MM.1S (cell line): ENCODE data around the gene XRCC5.

ENCODE experiments used
- DNase-seq: peaks from one replicate; pipeline ENCODE4 v3.0.0-alpha.2; 2015
- H2AFZ ChIP-seq: fragments of 300-600 bp; sonication (generic); 2 replicates; pipeline ENCODE4 v1.6.0; 2016; ENCODE audit warnings: antibody characterized with exemption, low read length
- H3F3A ChIP-seq: fragments of 300-600 bp; sonication (generic); 2 replicates; pipeline ENCODE4 v1.6.1; 2016; ENCODE audit warnings: mild to moderate bottlenecking, antibody characterized with exemption, low read length, moderate library complexity, mixed read lengths; ENCODE audit not compliant: insufficient read depth
- H3K27ac ChIP-seq: fragments of 300-600 bp; sonication (generic); 2 replicates; pipeline ENCODE4 v1.5.1; 2016; ENCODE audit warnings: mild to moderate bottlenecking, low read length
- H3K27me3 ChIP-seq: fragments of 300-600 bp; sonication (generic); replicated peaks from 2 replicates; pipeline ENCODE4 v1.6.0; 2016; ENCODE audit warnings: low read length; ENCODE audit not compliant: insufficient read depth
- H3K36me3 ChIP-seq: fragments of 300-600 bp; sonication (generic); replicated peaks from 2 replicates; pipeline ENCODE4 v1.6.1; 2016; ENCODE audit warnings: mild to moderate bottlenecking, low read length, mixed read lengths; ENCODE audit not compliant: insufficient read depth
- H3K4me1 ChIP-seq: fragments of 300-600 bp; sonication (generic); 2 replicates; pipeline ENCODE4 v1.6.1; 2016; ENCODE audit warnings: low read length, mixed read lengths
- H3K4me2 ChIP-seq: fragments of 300-600 bp; sonication (generic); 2 replicates; pipeline ENCODE4 v1.6.0; 2016; ENCODE audit warnings: low read depth, low read length
- H3K4me3 ChIP-seq: fragments of 300-600 bp; sonication (generic); 2 replicates; pipeline ENCODE4 v1.5.1; 2016; ENCODE audit warnings: low read length, mixed read lengths
- H3K79me2 ChIP-seq: fragments of 300-600 bp; sonication (generic); 2 replicates; pipeline ENCODE4 v1.6.1; 2016; ENCODE audit warnings: mixed run types, low read length, mixed read lengths
- H3K9ac ChIP-seq: fragments of 300-600 bp; sonication (generic); 2 replicates; pipeline ENCODE4 v1.6.1; 2016; ENCODE audit warnings: low read length, mixed read lengths
- H3K9me2 ChIP-seq: fragments of 300-600 bp; sonication (generic); replicated peaks from 2 replicates; pipeline ENCODE4 v1.6.1; 2016; ENCODE audit warnings: mild to moderate bottlenecking, low read length, mixed read lengths; ENCODE audit not compliant: insufficient read depth
- H3K9me3 ChIP-seq: fragments of 300-600 bp; sonication (generic); replicated peaks from 2 replicates; pipeline ENCODE4 v1.6.1; 2016; ENCODE audit warnings: mild to moderate bottlenecking, low read length, mixed read lengths; ENCODE audit not compliant: insufficient read depth
- H4K20me1 ChIP-seq: fragments of 300-600 bp; sonication (generic); 2 replicates; pipeline ENCODE4 v1.6.1; 2016; ENCODE audit warnings: mild to moderate bottlenecking, low read length, moderate library complexity, mixed read lengths; ENCODE audit not compliant: insufficient read depth
- CTCF ChIP-seq: fragments of 300-600 bp; sonication (generic); IDR thresholded peaks from 2 replicates; pipeline ENCODE4 v1.5.1; 2016; ENCODE audit warnings: antibody characterized with exemption, low read length, mixed read lengths
- EZH2 ChIP-seq: fragments of 300-600 bp; sonication (generic); optimal IDR thresholded peaks from 2 replicates; pipeline ENCODE3; 2017; ENCODE audit warnings: low read depth, mild to moderate bottlenecking, antibody characterized with exemption, low read length, mixed read lengths
- EZH2phosphoT487 ChIP-seq: fragments of 300-600 bp; sonication (generic); IDR thresholded peaks from 2 replicates; pipeline ENCODE4 v1.6.1; 2018; ENCODE audit warnings: antibody characterized with exemption, low read length

The XRCC5 gene

GRCh38 chr2:216192181-216192580 lies 83.0 kb downstream of the XRCC5 start:
- peaks cover 90% of the 10 kb centered on the region for H3K79me2 ChIP-seq
- no peaks in the 10 kb centered on the region for H3F3A ChIP-seq
- no peak for DNase-seq
- H3K4me2 ChIP-seq, result no peak overlapping the region
- TF ChIP-seq EZH2 (no peak), EZH2phosphoT487 (no peak), CTCF (no peak)
- no peak overlapping the region for H2AFZ ChIP-seq
- no peak overlapping the region for H3K27ac ChIP-seq
- H3K9me2 ChIP-seq, result no peaks in the 10 kb centered on the region
- no peaks in the 10 kb centered on the region for H3K9me3 ChIP-seq
- peaks cover 29% of the 10 kb centered on the region; the same call in 1 of the 2 replicates for H3K36me3 ChIP-seq
- peaks cover 15% of the 10 kb centered on the region for H4K20me1 ChIP-seq
- no peak overlapping the region for H3K9ac ChIP-seq
- H3K27me3 ChIP-seq, result no peaks in the 10 kb centered on the region
- H3K4me3 ChIP-seq, result no peak overlapping the region
- H3K4me1 ChIP-seq, result no peaks in the 10 kb centered on the region

- peaks cover 15% of the 10 kb centered on the region for H4K20me1 ChIP-seq
These were observed 83.8 kb downstream of the XRCC5 start for GRCh38 chr2:216192931-216193330.

GRCh38 chr2:216194013-216194412 lies 84.9 kb downstream of the XRCC5 start:
- H3K4me2 ChIP-seq, result no peak overlapping the region
- H3K9me3 ChIP-seq, result no peaks in the 10 kb centered on the region
- peaks cover 86% of the 10 kb centered on the region for H3K79me2 ChIP-seq
- H3K4me3 ChIP-seq, result no peak overlapping the region
- H4K20me1 ChIP-seq, result peaks cover 6% of the 10 kb centered on the region; the same call in 1 of the 2 replicates
- H3K9ac ChIP-seq, result no peak overlapping the region
- no peak for DNase-seq
- no peak overlapping the region for H2AFZ ChIP-seq
- TF ChIP-seq EZH2phosphoT487, result no peak
- H3K4me1 ChIP-seq, result no peaks in the 10 kb centered on the region
- no peak overlapping the region for H3K27ac ChIP-seq
- H3K27me3 ChIP-seq, result no peaks in the 10 kb centered on the region
- peaks cover 25% of the 10 kb centered on the region; the same call in 1 of the 2 replicates for H3K36me3 ChIP-seq
- no peaks in the 10 kb centered on the region for H3K9me2 ChIP-seq
- no peaks in the 10 kb centered on the region for H3F3A ChIP-seq

More at GRCh38 chr2:216192931-216193330, 83.8 kb downstream of the XRCC5 start:
- Histone ChIP-seq H3K9me2 (no peaks in the 10 kb centered on the region), H3K79me2 (peaks cover 90% of the 10 kb centered on the region), H3K9ac (no peak overlapping the region), H3K27ac (no peak overlapping the region), H2AFZ (no peak overlapping the region), H3K27me3 (no peaks in the 10 kb centered on the region), H3K36me3 (peaks cover 29% of the 10 kb centered on the region; the same call in 1 of the 2 replicates), H3K4me1 (no peaks in the 10 kb centered on the region), H3K9me3 (no peaks in the 10 kb centered on the region), H3K4me2 (no peak overlapping the region), H3F3A (no peaks in the 10 kb centered on the region), H3K4me3 (no peak overlapping the region)
- TF ChIP-seq CTCF, result no peak
- TF ChIP-seq EZH2, result no peak
- no peak for TF ChIP-seq EZH2phosphoT487
- no peak for DNase-seq

- Histone ChIP-seq H3K27ac (no peak overlapping the region), H3F3A (no peaks in the 10 kb centered on the region), H3K9ac (no peak overlapping the region), H3K9me3 (no peaks in the 10 kb centered on the region), H3K27me3 (no peaks in the 10 kb centered on the region), H3K4me2 (no peak overlapping the region), H2AFZ (no peak overlapping the region), H3K4me1 (no peaks in the 10 kb centered on the region), H3K9me2 (no peaks in the 10 kb centered on the region), H3K79me2 (peaks cover 86% of the 10 kb centered on the region), H3K36me3 (peaks cover 22% of the 10 kb centered on the region; the same call in 1 of the 2 replicates), H3K4me3 (no peak overlapping the region), H4K20me1 (peaks cover 1% of the 10 kb centered on the region; the same call in 1 of the 2 replicates)
- TF ChIP-seq EZH2phosphoT487, result no peak
- no peak for TF ChIP-seq CTCF
- TF ChIP-seq EZH2, result no peak
- no peak for DNase-seq
These were observed 85.4 kb downstream of the XRCC5 start for GRCh38 chr2:216194561-216194960.
